AG10803 (cell line): ENCODE results near the gene MFGE8.

Experiments
- DNase-seq: peaks from one replicate; pipeline ENCODE4 v3.0.0; 2010; ENCODE audit warnings: low read depth
- H3K4me3 ChIP-seq: 2 replicates; pipeline ENCODE4 v1.5.1; 2011; ENCODE audit warnings: mild to moderate bottlenecking, low read length, control low read depth
- CTCF ChIP-seq: conservative IDR thresholded peaks from 2 replicates; pipeline ENCODE4 v1.5.1; 2011; ENCODE audit warnings: mild to moderate bottlenecking, low read length, control low read depth, inconsistent platforms

MFGE8 gene

GRCh38 chr15:88859550-88859949 lies 53.6 kb downstream of the MFGE8 start:
- DNase-seq = no peak
- no peak for TF ChIP-seq CTCF
- H3K4me3 ChIP-seq = no peak overlapping the region

GRCh38 chr15:88858934-88859333 lies 54.2 kb downstream of the MFGE8 start:
- H3K4me3 ChIP-seq = no peak overlapping the region
- TF ChIP-seq CTCF = no peak
- DNase-seq = no peak

GRCh38 chr15:88852476-88852875 lies 60.7 kb downstream of the MFGE8 start:
- no peak for DNase-seq
- no peak for TF ChIP-seq CTCF
- H3K4me3 ChIP-seq = no peak overlapping the region

DNA sequence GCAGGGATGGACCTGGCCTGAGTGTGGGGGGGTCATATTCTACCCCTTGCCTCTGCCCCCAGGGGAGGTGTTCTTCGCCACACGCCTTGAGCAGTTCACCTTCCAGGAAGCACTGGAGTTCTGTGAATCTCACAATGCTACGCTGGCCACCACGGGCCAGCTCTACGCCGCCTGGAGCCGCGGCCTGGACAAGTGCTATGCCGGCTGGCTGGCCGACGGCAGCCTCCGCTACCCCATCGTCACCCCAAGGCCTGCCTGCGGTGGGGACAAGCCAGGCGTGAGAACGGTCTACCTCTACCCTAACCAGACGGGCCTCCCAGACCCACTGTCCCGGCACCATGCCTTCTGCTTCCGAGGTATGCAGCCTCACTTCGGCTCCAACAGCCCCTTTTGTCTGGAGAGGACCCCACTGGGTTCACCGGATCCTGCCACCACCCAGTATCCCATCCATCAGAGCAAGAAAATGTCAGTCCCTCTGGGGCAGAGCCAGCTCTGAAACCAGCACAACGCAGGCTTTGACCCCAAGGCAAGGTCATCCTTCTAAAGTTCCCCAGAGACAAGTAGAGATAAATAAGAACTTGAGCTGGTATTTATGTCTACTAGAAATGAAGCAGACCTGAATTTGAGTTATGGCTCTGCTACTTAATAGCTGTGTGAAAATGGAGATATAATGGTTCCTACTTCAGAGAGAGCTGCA lies 63.7 kb downstream of the MFGE8 start:
- no peak for DNase-seq
- no peak for TF ChIP-seq CTCF
- no peak overlapping the region for H3K4me3 ChIP-seq
